A549 (cell line): Measurements from ENCODE around the gene RAPGEF6. TPM values are rescaled to one million over a fixed set of nuclear protein-coding genes. Genes with fewer than 3 reads are reported as not detected.

Experiments used
- ATAC-seq, 2 experiments: fragments of 200-7000 bp in 1 of 2; fragments of >200 bp in 1 of 2; cut with Nextera tagmentation in 1 of 2; cut with Tn5 transposase in 1 of 2; 3 replicates each; pipeline versions ENCODE4 v1.8.0 to v1.9.1; 2018 to 2020; ENCODE audit warnings: mild to moderate bottlenecking in 1 of 2, moderate library complexity in 1 of 2
- CTCF ChIA-PET: fragments of 300-600 bp; sonication (Branson Sonifier 250); formaldehyde crosslinking; extraction: SDS; loops from one replicate; lab custom pipeline; 2021; ENCODE audit warnings: antibody characterized with exemption, inconsistent platforms; lab: Yijun Ruan, JAX
- POLR2A ChIA-PET: fragments of 350-600 bp; formaldehyde crosslinking; extraction: SDS; loops from one replicate; lab custom pipeline; 2021; ENCODE audit warnings: antibody characterized with exemption, inconsistent platforms; lab: Yijun Ruan, JAX
- DNase-seq, 2 experiments: peaks; one replicate each; pipeline versions ENCODE4 v3.0.0 to v3.0.0-alpha.2; 2011 to 2016; ENCODE audit warnings: low read depth in 1 of 2, low spot score in 1 of 2
- FAIRE-seq: peaks from 2 replicates; lab custom pipeline; 2011; peaks lifted over from hg19 to GRCh38; lab: Jason Lieb, UNC
- H3K27ac ChIP-seq, 2 experiments: fragments of >200 bp; sonication (Bioruptor Twin); formaldehyde crosslinking; 3 replicates each; pipeline ENCODE4 v1.5.1; 2016 to 2017
- H3K4me1 ChIP-seq: fragments of >200 bp; sonication (Bioruptor Twin); formaldehyde crosslinking; 3 replicates; pipeline ENCODE4 v1.6.1; 2016
- H3K4me2 ChIP-seq: fragments of >200 bp; sonication (Bioruptor Twin); formaldehyde crosslinking; 3 replicates; pipeline ENCODE4 v1.6.1; 2016
- H3K4me3 ChIP-seq: fragments of >200 bp; sonication (Bioruptor Twin); formaldehyde crosslinking; 3 replicates; pipeline ENCODE4 v1.5.1; 2016
- H3K9me3 ChIP-seq: fragments of >200 bp; sonication (Bioruptor Twin); formaldehyde crosslinking; 3 replicates; pipeline ENCODE4 v1.6.1; 2016
- CHD4 ChIP-seq: fragments of 200-600 bp; sonication (generic); IDR thresholded peaks from 2 replicates; pipeline ENCODE4 v1.6.1; 2016; ENCODE audit warnings: antibody characterized with exemption, mild to moderate bottlenecking, borderline replicate concordance
- EHF ChIP-seq: fragments of 250-450 bp; sonication (Bioruptor Pico); IDR thresholded peaks from 2 replicates; pipeline ENCODE4 v1.5.0; 2020; ENCODE audit warnings: mild to moderate bottlenecking
- EP300 ChIP-seq, 2 experiments: fragments of >200 bp; sonication (Bioruptor Twin); formaldehyde crosslinking; IDR thresholded peaks; 2 replicates in 1 of 2; 3 replicates in 1 of 2; pipeline ENCODE4 v1.6.1; 2016 to 2017
- FOXS1 ChIP-seq: fragments of 250-450 bp; sonication (Bioruptor Pico); IDR thresholded peaks from 2 replicates; pipeline ENCODE4 v1.5.0; 2020; ENCODE audit warnings: mild to moderate bottlenecking, moderate library complexity
- HDAC2 ChIP-seq: fragments of 200-600 bp; sonication (generic); IDR thresholded peaks from 2 replicates; pipeline ENCODE4 v1.6.1; 2016
- HEYL ChIP-seq: fragments of 250-450 bp; sonication (Bioruptor Pico); IDR thresholded peaks from 2 replicates; pipeline ENCODE4 v1.8.0; 2021; ENCODE audit warnings: mild to moderate bottlenecking, moderate library complexity
- HOXA7 ChIP-seq: fragments of 250-450 bp; sonication (Bioruptor Pico); IDR thresholded peaks from 2 replicates; pipeline ENCODE4 v1.5.0; 2020; ENCODE audit warnings: mild to moderate bottlenecking, moderate library complexity
- JUN ChIP-seq, 2 experiments: fragments of >200 bp; sonication (Bioruptor Twin); formaldehyde crosslinking; IDR thresholded peaks; 2 replicates in 1 of 2; 3 replicates in 1 of 2; pipeline ENCODE4 v1.6.1; 2016 to 2017
- JUNB ChIP-seq: fragments of >200 bp; sonication (Bioruptor Twin); formaldehyde crosslinking; IDR thresholded peaks from 2 replicates; pipeline ENCODE4 v1.6.1; 2016
- KDM5A ChIP-seq: fragments of 200-600 bp; sonication (generic); IDR thresholded peaks from 2 replicates; pipeline ENCODE4 v1.6.1; 2016; ENCODE audit warnings: antibody characterized with exemption, mild to moderate bottlenecking
- MAZ ChIP-seq: fragments of 150-350 bp; IDR thresholded peaks from 2 replicates; pipeline ENCODE4 v1.6.1; 2014; ENCODE audit warnings: antibody characterized with exemption, low read depth, low read length, borderline replicate concordance
- MYC ChIP-seq: IDR thresholded peaks from 2 replicates; pipeline ENCODE4 v1.6.1; 2012; ENCODE audit warnings: mild to moderate bottlenecking, inconsistent platforms, low read length, improper control_type of control experiment, borderline replicate concordance
- NFE2L2 ChIP-seq: fragments of 150-350 bp; conservative IDR thresholded peaks from 2 replicates; pipeline ENCODE4 v1.6.1; 2014; ENCODE audit warnings: low read length
- NR3C1 ChIP-seq: fragments of >200 bp; sonication (Bioruptor Twin); formaldehyde crosslinking; IDR thresholded peaks from 3 replicates; pipeline ENCODE4 v1.6.1; 2017
- POLR2A ChIP-seq: IDR thresholded peaks from 2 replicates; pipeline ENCODE4 v1.6.1; 2012; ENCODE audit warnings: mild to moderate bottlenecking, low read length
- POLR2AphosphoS2 ChIP-seq: conservative IDR thresholded peaks from 2 replicates; pipeline ENCODE4 v1.6.1; 2012; ENCODE audit warnings: low read length, improper control_type of control experiment, inconsistent platforms
- RARB ChIP-seq: fragments of 250-450 bp; sonication (Bioruptor Pico); IDR thresholded peaks from 2 replicates; pipeline ENCODE4 v1.8.0; 2021; ENCODE audit warnings: mild to moderate bottlenecking, moderate library complexity
- RNF2 ChIP-seq: fragments of 200-600 bp; sonication (generic); IDR thresholded peaks from 2 replicates; pipeline ENCODE4 v1.6.1; 2016; ENCODE audit warnings: low read depth, mild to moderate bottlenecking, antibody characterized with exemption, moderate library complexity, borderline replicate concordance
- SMC3 ChIP-seq: fragments of >200 bp; sonication (Bioruptor Twin); formaldehyde crosslinking; IDR thresholded peaks from 3 replicates; pipeline ENCODE4 v1.6.1; 2018; ENCODE audit warnings: inconsistent platforms
- ZFP36 ChIP-seq: fragments of 450-650 bp; IDR thresholded peaks from 2 replicates; pipeline ENCODE4 v1.6.1; 2014; ENCODE audit warnings: borderline replicate concordance; ENCODE audit not compliant: partially characterized antibody
- ZSCAN20 ChIP-seq: fragments of 250-450 bp; sonication (Bioruptor Pico); IDR thresholded peaks from 2 replicates; pipeline ENCODE4 v1.8.0; 2022; ENCODE audit warnings: mild to moderate bottlenecking, moderate library complexity
- WGBS: methylation state at CpG from one replicate; pipeline ENCODE4 v1.1.6; 2017; ENCODE audit errors: missing lambda C conversion rate; 5-methylcytosine and 5-hydroxymethylcytosine counted together
- polyA plus RNA-seq, 4 experiments: library from polyadenylated mRNA; depleted of rRNA in 3 of 4; stranded (reverse); fragments of >200 nt; fragmentation: RNase III in 1 of 4; extraction: RNeasy Plus Mini Kit Qiagen cat#74134 plus additional on column Dnase treatment in 1 of 4; gene quantifications; 2 replicates in 3 of 4; 3 replicates in 1 of 4; pipeline ENCODE4 v1.2.3, GENCODE V29; 2011 to 2017
- TF ChIP-seq, protein P1 (sequence below): fragments of 250-450 bp; sonication (Bioruptor Pico); IDR thresholded peaks from 2 replicates; pipeline ENCODE4 v1.5.0; 2021; ENCODE audit warnings: mild to moderate bottlenecking, moderate library complexity, borderline replicate concordance
- TF ChIP-seq, protein P2 (sequence below): fragments of 450-650 bp; IDR thresholded peaks from 2 replicates; pipeline ENCODE4 v1.6.1; 2014; ENCODE audit warnings: antibody characterized with exemption
- TF ChIP-seq, protein P3 (sequence below): IDR thresholded peaks from 2 replicates; pipeline ENCODE4 v1.6.1; 2012
- TF ChIP-seq, protein P4 (sequence below): IDR thresholded peaks from 2 replicates; pipeline ENCODE4 v1.6.1; 2012
- TF ChIP-seq, protein P5 (sequence below): fragments of >200 bp; sonication (Bioruptor Twin); formaldehyde crosslinking; IDR thresholded peaks from 3 replicates; pipeline ENCODE4 v1.6.1; 2016

The RAPGEF6 gene
- polyA plus RNA-seq, 2 of the 4 experiments (the other 2 are of a cell fraction) = 5.9 to 15.2 TPM

DNA sequence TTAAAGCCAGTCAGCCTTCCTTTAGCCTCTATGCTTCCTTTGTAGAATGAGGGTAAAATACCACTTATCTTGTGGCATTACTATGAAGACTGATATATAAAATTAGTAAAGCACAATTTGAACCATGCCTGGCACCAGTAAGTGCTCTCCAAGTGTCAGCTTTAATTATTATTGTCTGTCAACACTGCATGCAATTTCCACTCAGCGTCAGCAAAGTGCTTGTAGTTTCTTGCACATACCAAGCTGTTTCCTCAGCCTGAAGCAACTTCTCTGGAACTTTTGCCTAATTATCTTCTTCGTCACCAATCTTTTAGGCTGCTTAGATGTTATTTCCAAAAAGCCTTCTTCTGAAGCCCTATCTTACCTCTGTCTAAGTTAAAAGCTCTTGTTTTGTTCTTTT is 193.8 kb downstream of the RAPGEF6 start:
- H3K4me3 ChIP-seq = no peak overlapping the region
- FAIRE-seq (no peak), ATAC-seq (no peak), DNase-seq (no peak)
- TF ChIP-seq NFE2L2 (no peak), ZSCAN20 (CRISPR knock-in tag) (no peak), CHD4 (no peak), KDM5A (no peak), RNF2 (no peak), SMC3 (no peak), JUNB (no peak), HEYL (no peak), MYC (no peak), JUN (IDR thresholded peaks at IDR 0.05) (no peak), HDAC2 (no peak), POLR2AphosphoS2 (no peak), MAZ (no peak), EP300 (IDR thresholded peaks at IDR 0.05) (no peak), HOXA7 (no peak)
- TF ChIP-seq, protein P1, sequence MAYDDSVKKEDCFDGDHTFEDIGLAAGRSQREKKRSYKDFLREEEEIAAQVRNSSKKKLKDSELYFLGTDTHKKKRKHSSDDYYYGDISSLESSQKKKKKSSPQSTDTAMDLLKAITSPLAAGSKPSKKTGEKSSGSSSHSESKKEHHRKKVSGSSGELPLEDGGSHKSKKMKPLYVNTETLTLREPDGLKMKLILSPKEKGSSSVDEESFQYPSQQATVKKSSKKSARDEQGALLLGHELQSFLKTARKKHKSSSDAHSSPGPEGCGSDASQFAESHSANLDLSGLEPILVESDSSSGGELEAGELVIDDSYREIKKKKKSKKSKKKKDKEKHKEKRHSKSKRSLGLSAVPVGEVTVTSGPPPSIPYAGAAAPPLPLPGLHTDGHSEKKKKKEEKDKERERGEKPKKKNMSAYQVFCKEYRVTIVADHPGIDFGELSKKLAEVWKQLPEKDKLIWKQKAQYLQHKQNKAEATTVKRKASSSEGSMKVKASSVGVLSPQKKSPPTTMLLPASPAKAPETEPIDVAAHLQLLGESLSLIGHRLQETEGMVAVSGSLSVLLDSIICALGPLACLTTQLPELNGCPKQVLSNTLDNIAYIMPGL = no peak
- TF ChIP-seq, protein P2, sequence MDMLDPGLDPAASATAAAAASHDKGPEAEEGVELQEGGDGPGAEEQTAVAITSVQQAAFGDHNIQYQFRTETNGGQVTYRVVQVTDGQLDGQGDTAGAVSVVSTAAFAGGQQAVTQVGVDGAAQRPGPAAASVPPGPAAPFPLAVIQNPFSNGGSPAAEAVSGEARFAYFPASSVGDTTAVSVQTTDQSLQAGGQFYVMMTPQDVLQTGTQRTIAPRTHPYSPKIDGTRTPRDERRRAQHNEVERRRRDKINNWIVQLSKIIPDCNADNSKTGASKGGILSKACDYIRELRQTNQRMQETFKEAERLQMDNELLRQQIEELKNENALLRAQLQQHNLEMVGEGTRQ = no peak
- TF ChIP-seq, protein P3, sequence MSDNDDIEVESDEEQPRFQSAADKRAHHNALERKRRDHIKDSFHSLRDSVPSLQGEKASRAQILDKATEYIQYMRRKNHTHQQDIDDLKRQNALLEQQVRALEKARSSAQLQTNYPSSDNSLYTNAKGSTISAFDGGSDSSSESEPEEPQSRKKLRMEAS = no peak
- TF ChIP-seq, protein P4, sequence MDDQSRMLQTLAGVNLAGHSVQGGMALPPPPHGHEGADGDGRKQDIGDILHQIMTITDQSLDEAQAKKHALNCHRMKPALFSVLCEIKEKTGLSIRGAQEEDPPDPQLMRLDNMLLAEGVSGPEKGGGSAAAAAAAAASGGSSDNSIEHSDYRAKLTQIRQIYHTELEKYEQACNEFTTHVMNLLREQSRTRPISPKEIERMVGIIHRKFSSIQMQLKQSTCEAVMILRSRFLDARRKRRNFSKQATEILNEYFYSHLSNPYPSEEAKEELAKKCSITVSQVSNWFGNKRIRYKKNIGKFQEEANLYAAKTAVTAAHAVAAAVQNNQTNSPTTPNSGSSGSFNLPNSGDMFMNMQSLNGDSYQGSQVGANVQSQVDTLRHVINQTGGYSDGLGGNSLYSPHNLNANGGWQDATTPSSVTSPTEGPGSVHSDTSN = no peak
- no peaks in the 10 kb centered on the region for H3K9me3 ChIP-seq
- no peak overlapping the region for H3K4me2 ChIP-seq
- no peak overlapping the region for H3K27ac ChIP-seq
- CTCF ChIA-PET = interaction anchor here (0.9 kb wide), 1 partner anchor 18 kb away, joined by 3 read pairs; no protein-coding TSS in a partner anchor
- WGBS = 90% methylated on average over 2 of the region's 2 CpGs
- no peaks in the 10 kb centered on the region for H3K4me1 ChIP-seq
- POLR2A ChIA-PET = no interaction called here

DNA sequence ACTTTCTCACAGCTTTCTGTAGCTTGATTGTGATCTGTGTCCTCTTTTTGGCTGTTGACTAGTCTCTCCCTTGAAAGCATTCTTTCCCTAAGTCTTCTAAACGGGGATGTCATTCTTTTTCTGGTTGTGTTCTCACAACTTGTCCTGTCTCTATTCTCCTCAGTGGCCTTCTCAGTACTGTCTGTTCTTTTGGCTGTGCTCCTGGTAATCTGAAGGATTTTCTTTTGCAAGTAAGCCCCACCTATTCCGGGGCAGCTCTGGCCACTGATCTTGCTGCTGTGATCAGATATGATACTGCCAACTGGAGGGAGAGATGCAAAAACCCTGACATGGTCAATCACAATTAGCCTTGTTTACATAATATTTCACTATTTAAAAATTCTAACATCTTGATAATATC is 198.9 kb downstream of the RAPGEF6 start:
- no peak overlapping the region for H3K4me3 ChIP-seq
- WGBS = 84% methylated on average over 2 of the region's 2 CpGs
- ChIA-PET CTCF (interaction anchor here (2.0 to 2.5 kb wide), 2 partner anchors 13 to 626 kb away, joined by 6 to 10 read pairs; no protein-coding TSS in a partner anchor), POLR2A (no interaction called here)
- FAIRE-seq (no peak), DNase-seq (no peak), ATAC-seq (no peak)
- H3K4me1 ChIP-seq = no peaks in the 10 kb centered on the region
- no peak overlapping the region for H3K27ac ChIP-seq
- no peaks in the 10 kb centered on the region for H3K9me3 ChIP-seq
- no peak for TF ChIP-seq POLR2A
- TF ChIP-seq EHF (CRISPR knock-in tag) = no peak
- no peak for TF ChIP-seq RARB (CRISPR knock-in tag)
- TF ChIP-seq, protein P1 = no peak
- TF ChIP-seq NR3C1 = no peak
- no peak for TF ChIP-seq FOXS1 (CRISPR knock-in tag)
- TF ChIP-seq, protein P5, sequence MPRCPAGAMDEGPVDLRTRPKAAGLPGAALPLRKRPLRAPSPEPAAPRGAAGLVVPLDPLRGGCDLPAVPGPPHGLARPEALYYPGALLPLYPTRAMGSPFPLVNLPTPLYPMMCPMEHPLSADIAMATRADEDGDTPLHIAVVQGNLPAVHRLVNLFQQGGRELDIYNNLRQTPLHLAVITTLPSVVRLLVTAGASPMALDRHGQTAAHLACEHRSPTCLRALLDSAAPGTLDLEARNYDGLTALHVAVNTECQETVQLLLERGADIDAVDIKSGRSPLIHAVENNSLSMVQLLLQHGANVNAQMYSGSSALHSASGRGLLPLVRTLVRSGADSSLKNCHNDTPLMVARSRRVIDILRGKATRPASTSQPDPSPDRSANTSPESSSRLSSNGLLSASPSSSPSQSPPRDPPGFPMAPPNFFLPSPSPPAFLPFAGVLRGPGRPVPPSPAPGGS = no peak
- TF ChIP-seq ZFP36 = no peak
- TF ChIP-seq, all 56 proteins: peak for 0
- no peak overlapping the region for H3K4me2 ChIP-seq
